GM21367 (cell line): ENCODE results near the gene DMBT1.

ENCODE experiments used
- ATAC-seq: cut with Tn5 transposase; IDR thresholded peaks from one replicate; pipeline ENCODE4 v1.9.1; 2021; ENCODE audit not compliant: unreplicated experiment

DMBT1 gene

DNA sequence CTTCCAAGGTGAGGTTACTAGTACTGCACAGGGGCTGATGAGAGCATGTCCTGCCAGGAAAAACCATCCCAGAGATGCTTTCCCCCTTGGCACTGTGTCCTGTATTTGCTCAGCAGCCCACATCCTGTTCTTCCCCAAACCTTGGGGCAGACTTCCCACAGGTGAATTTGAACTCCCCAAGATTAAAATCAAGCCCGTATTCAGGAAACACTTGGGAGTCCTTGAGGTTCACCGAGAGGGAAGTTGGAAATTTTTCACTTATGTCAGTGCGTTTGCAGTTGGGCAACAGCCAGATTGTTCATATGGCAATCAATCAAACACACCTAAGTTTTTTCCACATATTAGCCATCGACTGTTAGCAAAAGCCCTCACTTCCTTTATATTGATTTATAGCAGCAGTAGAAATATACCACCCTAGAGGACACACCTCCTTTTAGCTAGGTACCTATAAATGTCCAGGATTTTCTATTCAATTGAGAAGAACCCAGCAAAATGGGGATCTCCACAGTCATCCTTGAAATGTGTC lies at the start of gene DMBT1:
TSS of gene DMBT1 (plus strand) at position 476 of the 526 bp plus-strand sequence. CDS start at position 493, 17 bp downstream.
- no peak for ATAC-seq

- ATAC-seq, result no peak
Observed at GRCh38 chr10:122513053-122513452, 47.5 kb upstream of the DMBT1 start.

DNA sequence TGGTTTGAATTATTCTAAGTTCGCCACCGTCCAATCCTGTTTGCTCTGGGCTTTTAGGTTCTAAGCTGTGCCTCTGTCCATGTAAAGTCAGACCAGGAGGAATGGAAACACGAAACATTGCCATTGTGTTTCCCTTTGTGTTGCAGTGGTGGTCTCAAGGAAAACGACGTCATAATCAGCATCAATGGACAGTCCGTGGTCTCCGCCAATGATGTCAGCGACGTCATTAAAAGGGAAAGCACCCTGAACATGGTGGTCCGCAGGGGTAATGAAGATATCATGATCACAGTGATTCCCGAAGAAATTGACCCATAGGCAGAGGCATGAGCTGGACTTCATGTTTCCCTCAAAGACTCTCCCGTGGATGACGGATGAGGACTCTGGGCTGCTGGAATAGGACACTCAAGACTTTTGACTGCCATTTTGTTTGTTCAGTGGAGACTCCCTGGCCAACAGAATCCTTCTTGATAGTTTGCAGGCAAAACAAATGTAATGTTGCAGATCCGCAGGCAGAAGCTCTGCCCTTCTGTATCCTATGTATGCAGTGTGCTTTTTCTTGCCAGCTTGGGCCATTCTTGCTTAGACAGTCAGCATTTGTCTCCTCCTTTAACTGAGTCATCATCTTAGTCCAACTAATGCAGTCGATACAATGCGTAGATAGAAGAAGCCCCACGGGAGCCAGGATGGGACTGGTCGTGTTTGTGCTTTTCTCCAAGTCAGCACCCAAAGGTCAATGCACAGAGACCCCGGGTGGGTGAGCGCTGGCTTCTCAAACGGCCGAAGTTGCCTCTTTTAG lies 46.3 kb upstream of the DMBT1 start:
- ATAC-seq, result no peak

GRCh38 chr10:122515022-122515424 lies 45.5 kb upstream of the DMBT1 start:
- no peak for ATAC-seq

GRCh38 chr10:122515588-122516231 lies 44.8 kb upstream of the DMBT1 start:
- ATAC-seq, result no peak

DNA sequence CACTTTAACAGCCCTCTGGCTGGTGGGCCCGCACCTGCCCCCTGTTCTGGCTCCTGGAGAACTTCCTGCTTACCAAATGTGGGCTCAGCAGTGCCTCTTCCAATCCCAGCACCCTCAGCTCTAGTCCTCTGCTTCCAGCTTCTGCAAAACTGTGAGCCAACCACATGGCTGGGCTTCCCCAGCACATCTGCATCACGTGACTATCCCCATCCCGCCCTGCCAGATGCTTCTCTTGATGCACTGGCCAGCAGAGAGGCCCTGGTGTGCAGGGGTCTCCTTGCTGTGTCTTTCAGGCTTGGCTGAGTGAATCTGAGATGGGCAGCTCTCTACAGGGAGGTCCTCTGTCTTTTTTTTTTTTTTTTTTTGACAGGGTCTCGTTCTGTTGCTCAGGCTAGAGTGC lies 43.8 kb upstream of the DMBT1 start:
- no peak for ATAC-seq

DNA sequence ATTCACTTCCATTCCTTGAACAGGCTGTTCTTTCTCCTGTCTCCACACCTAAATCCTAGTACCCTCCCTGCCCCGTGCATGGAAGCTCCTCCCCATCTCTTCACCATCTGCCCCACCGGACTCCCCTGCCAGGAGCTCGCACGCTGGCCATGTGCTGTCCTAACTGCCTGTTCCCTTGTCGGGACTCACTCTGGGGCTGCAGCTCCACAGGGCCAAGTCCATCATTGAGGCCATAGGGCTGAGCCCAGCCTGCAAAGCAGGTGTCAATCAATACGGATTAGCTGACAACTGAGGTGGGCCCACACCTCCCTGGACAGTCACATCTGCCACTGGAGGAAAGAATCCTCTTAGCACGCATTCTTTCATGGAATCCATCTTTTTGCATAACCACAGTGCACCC lies 41.4 kb upstream of the DMBT1 start:
- ATAC-seq, result no peak

- no peak for ATAC-seq
Observed at GRCh38 chr10:122519873-122520272, 40.7 kb upstream of the DMBT1 start.

DNA sequence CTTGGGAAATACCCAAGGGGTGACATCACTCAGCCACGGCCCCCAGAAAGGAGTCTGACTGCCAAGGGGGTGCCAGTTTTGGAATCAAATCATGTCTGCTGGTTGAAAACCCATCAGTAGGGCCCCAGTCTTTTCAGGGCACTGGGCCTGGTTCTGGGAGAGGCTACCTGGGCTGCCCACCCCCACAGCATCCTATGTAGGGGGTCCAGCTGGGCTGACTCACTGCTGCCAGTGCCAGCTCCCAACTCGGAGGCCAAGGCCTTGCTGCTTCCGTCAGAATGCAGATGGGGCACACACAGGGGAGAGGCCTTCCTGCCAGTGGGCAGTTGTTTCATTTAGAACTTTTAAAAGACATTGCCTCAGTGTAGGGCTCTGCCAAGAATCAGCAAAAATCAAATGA lies 39.5 kb upstream of the DMBT1 start:
- no peak for ATAC-seq

GRCh38 chr10:122524811-122525210 lies 35.7 kb upstream of the DMBT1 start:
- no peak for ATAC-seq

DNA sequence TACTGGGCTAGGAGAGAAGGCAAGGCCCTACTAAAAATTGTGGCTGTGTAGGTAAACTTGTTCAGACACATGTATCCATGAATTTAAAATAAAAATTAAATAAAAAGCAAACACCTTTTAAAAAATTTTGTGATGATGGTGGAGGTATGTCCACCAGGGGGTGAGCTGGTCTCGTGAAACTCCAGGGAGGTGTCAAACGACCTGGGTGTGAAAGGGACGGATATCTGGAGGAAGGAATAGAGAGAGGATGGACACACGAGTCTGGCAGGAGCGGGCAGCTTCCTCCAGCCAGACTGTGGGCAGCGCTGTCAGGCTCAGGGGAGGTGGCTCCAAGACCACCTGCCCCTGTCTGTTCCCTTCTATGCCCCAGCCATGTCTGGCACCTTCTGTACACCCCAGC lies 34.8 kb upstream of the DMBT1 start:
- no peak for ATAC-seq

GRCh38 chr10:122526892-122527291 lies 33.7 kb upstream of the DMBT1 start:
- ATAC-seq, result no peak

- no peak for ATAC-seq
Observed at GRCh38 chr10:122530177-122530576, 30.4 kb upstream of the DMBT1 start.

DNA sequence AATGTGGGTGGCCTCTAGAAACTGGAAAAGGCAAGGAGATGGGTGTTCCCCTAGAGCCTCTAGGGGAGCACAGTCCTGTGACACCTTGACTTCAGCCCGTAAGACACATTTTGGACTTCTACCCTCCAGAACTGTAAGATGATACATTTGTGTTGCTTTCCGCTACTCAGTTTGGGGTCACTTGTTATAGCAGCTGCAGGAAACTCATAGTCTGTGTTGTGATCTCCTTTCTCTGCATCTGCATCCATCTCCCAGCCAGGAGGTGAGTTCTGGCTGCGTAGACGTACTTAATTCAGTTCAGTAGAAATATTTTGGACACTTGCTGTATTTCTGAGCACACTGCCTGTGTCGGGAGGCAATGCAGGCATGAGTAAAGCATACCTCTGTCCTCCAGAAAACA lies 29.3 kb upstream of the DMBT1 start:
- no peak for ATAC-seq

DNA sequence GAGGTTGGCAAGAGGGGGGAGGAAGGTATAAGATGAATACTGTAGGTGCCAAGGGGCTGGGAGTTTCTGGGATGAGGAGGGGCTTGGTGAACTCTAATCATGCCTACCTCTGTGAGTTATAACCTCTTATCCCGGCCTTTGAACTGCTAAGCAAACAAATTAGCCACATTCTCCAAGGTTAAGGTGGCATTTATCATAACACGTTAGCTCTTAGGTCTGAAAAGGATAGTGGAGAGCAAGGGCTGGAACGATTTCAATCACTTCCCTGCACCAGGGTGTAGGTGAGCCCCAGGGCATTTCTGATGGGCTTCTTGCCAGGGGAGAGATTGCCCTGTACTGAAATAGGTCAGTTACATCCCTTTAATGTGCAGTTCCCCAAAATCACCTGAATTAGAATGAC lies 28.6 kb upstream of the DMBT1 start:
- no peak for ATAC-seq

DNA sequence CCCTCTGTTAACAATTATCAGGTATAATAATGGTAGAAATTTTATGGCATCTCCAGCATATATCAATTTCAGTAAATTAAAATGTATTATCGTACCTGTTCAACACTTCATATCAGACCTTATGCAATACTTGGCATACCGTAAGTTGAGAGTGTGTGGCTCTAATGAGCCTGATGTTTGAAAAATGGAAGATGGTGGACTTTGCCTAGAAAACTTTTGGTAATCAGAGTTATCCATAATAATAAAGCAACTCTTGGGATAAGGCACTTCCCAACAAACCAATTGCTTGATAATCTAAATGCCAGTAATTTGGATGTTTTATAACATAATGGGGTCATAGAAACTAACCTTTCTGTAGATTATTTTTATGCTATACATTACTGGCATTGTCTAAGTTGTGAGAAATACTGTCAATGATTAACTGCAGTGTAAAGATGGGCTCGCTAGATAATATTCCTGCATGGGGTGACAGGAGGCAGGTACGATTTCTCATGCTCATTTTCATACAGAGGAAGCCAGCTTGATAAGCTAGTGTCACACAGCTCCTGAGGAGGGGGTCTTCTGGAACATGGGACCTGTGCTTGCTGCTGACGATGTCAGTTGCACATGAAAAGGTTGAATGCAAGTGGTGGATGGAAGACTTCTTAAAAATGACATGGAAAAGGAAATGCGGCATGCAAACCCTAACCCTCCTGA lies 27.8 kb upstream of the DMBT1 start:
- no peak for ATAC-seq

- ATAC-seq, result no peak
Observed at GRCh38 chr10:122537545-122537944, 23.0 kb upstream of the DMBT1 start.

DNA sequence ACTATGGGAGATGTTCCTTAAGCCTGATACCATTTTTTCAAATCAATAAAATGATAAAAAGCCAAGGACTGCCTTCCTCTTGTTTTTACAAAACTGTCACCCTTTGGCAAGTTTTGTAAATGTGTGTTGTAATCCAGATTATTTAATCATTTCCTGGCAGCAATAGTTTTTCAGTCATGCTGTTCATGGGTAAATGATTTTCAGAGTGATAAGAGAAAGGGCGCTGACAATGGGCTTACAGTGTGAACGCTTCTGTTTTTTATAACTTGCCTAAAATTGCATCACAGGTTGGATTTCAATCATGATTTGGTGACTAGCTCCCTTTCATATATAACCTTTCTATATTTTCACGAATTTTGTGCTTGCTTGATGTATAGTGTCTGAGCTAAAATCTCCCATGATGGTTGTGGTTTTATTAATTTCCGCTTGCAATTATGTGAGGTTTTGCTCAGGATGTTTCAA lies 19.0 kb upstream of the DMBT1 start:
- ATAC-seq, result no peak

DNA sequence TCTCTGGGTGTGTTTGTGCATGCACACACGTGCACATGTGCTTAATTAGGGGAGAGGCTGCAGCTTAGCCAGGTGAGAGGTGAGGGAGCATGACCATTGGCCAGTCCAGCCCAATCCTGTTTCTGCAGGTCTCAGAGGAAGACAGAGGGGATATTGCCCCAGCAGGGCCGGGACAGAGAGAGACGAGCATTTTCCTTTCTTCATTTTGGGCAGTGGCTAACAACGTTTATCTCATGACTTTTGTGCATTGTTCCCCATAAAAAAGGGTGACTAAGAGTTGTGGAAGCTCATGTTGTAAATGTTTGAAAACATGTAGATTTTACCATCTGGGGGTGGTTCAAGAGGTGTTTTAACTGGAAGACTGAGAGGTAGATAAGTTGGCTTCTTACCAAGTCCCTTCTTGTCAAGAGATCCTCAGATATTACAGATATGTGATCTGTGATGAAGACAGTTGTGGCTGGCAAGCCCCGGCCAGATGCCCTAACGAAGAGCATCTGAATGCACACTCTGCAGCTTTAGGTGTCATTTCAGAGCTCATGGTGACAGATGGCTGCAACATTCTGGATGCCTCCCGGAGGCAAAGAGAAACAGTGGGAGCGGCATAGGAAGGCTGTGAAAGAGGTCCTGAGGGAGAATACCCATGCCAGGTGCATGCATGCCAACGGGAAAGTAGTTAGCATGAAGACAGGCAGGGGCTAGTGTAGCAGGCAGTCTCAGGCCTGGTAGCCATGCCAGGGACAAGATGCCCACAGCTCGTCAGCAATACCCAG lies 16.7 kb upstream of the DMBT1 start:
- no peak for ATAC-seq

GRCh38 chr10:122544493-122544892 lies 16.1 kb upstream of the DMBT1 start:
- ATAC-seq, result no peak

DNA sequence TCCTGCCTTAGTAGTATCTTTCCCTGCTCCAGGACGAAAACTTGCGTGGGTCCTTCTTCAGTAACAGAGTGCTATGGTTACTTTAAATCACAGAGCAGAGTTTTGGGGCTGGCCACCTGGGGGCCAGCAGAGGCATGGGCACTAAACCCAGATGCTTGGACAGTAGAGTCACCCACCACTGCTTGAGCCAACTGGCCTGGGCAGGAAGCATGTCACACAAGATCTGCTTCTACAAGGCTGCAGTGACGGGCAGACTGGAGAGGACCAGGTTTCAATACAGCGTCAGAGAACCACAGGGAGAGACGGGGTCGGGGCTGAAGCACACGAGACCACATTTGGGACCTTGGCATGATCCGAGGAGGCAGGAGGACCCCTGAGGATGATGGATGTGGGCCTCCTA lies 14.3 kb upstream of the DMBT1 start:
- no peak for ATAC-seq
